Measurements from ENCODE around the gene AHNAK2.

Gene AHNAK2

GRCh38 chr14:104937694-104938365 lies 40.3 kb downstream of the AHNAK2 start:
- no peak for DNase-seq (ENCODE audit: low spot score)

DNA sequence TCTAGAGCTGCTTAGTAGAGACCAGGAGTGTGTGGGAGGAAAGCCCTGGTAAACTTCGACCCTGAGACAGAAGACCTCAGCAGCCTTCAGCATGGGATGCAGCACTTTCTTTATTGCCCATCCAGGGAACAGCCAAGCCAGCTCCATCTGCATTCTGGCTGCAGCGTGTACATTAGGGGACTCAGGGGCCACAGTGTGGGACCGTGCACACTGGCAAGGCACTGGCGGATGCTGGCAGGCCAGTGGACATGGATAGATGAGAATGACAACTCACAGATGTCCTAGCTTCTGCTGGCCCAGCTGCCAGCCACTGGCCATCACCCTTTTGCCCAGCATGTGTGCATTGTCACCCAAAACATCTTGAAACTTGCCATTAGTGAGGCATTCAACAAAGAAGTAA lies 41.0 kb downstream of the AHNAK2 start:
- DNase-seq (ENCODE audit: low spot score) = no peak

- no peak for DNase-seq (ENCODE audit: low spot score)
Observed at GRCh38 chr14:104936361-104937155, 41.6 kb downstream of the AHNAK2 start.

DNA sequence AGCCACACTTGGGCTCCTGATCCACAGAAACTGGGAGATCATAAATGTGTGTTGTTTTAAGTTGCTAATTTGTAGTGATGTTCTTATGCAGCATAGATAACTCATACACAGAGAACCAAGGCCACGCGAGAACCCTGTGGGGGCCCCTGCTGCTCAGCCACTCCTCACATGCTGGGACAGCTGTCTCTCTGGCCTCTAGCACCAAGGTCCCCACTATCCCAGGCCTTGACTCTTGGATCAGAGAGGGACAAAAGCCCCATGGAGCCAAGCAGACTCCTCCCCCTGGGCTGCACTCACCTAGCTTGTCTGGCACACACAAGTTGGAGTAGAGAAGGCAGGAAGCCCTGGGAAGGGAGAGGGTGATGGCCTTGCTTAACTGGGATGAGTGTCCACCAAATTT lies 42.2 kb downstream of the AHNAK2 start:
- DNase-seq (ENCODE audit: low spot score) = no peak

DNA sequence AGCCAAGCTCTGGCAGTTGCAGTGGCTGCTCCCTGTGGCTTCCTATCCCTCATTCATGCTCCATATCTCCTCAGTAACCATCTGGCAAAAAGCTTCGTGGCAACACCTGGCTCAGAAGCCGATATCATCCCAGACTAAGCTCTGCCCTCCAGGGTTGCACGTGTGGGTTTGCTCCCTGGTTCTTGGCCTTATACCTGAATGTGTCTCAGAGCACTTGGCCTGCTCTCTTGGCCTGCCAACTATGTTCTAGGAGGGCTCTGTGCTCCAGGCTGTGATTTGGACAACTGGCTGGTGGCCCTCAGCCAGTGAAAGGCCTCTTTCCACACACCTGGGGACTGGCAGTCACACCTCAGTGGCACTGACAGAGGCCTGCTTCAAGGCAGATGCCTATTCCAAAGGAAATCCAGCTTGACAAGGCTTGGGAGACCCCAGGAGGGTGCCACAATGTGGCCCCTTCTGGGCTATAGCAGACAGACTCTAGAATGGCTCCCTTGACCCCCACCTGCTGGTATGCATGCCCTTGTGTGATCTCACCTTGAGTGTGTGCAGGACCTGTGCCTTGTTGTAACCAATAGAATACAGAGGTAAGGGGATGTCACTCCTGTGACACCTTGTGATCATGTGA lies 43.0 kb downstream of the AHNAK2 start:
- DNase-seq (ENCODE audit: low spot score) = no peak

DNA sequence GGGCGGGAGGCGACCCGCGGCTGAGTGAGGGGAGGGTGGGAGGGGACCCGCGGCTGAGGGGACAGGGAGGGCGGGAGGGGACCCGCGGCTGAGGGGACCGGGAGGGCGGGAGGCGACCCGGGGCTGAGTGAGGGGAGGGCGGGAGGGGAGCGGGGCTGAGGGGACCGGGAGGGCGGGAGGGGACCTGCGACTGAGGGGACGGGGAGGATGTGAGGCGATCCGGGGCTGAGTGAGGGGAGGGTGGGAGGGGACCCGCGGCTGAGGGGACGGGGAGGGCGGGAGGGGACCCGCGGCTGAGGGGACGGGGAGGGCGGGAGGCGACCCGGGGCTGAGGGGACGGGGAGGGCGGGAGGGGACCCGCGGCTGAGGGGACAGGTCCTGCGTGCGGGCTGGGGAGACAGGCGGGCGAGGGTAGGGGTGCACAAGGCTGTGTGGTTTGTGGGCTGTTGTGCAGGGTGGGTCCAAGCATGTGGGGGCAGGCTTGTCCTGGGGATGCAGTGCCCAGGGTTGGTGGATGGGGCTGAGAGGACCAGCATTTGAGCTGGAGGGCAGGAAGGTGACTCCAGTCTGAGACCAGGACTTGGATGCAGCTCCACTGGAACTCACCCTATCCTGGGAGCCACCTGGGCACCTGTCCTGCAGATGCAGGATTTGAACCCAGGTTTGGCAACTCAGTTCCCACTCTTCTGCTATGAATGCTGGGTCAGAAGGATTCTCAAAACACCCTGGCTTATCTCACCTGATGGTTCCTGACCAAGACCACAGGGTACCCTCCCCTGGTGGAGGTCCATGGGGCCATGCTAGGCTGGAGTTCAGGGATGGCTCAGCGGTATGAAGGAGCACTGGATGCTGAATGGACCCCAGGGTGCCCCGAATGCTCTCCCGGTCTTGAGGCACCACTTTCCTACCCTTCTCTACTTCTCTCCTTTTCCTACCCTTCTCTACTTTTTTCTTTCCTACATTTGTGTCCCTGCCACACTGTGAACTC lies 44.1 kb downstream of the AHNAK2 start:
- no peak for DNase-seq (ENCODE audit: low spot score)

DNA sequence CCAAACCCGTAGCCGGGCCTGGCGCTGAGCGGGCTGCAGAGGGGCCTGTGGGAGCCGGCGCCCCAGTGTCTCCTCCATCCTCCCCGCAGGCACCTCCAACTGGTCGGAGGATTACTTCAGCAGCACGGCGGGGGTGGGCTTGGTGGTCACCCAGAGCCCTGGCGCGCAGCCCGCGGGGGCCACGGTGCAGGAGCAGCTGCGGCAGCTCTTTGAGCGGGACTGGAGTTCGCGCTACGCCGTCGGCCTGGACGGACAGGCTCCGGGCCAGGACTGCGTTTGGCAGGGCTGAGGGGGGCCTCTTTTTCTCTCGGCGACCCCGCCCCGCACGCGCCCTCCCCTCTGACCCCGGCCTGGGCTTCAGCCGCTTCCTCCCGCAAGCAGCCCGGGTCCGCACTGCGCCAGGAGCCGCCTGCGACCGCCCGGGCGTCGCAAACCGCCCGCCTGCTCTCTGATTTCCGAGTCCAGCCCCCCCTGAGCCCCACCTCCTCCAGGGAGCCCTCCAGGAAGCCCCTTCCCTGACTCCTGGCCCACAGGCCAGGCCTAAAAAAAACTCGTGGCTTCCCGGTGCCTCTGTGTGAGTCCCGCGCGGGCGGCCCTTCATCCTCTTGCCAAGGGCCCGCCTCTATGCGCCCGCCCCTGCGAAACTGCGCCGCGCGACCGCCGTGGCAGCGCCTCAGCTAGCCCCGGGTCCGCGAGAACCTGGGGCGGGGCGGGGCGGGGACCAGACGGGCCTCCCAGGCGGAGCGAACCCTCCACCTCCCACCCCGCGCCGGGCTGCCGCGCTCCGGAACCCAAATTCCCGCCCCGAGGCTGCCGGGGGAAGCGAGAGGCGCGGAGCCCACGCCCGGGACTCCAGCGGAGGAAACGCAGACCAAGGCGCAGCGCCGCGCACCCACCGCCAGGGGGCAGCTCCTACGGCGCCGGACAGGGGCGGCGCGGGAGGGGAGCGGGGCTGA lies 45.2 kb downstream of the AHNAK2 start:
- DNase-seq (ENCODE audit: low spot score) = peak; percentile 60

DNA sequence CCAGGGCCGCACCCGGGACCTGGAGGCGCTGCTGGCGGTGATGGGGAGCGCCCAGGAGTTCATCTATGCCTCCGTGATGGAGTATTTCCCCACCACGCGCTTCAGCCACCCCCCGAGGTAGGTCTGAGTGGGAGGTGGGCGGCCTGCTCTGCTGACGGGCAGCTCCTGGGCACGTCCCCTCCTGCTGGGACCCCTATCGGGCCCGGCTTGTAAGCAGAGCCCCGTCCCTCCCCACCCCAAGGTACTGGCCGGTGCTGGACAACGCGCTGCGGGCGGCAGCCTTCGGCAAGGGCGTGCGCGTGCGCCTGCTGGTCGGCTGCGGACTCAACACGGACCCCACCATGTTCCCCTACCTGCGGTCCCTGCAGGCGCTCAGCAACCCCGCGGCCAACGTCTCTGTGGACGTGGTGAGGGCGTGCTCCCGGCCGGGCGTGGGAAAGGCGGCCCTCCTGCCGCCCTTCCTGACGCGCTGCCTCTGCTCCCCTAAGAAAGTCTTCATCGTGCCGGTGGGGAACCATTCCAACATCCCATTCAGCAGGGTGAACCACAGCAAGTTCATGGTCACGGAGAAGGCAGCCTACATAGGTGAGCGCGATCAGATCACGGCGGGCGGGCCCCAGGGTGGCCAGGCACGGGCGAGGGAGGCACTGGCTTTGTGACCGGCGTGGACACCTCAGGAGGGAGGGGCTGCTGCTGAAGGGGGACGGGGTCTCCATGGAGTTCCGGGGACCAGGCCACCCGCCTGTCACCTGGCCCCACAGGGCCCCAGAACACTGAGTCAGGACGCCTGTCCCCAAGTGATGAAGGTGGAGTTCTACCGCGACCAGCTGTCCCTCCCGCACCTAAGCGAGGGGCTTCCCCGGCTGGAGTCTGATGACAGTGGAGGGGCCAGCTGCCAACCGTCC lies 46.2 kb downstream of the AHNAK2 start:
- DNase-seq (ENCODE audit: low spot score) = no peak

DNA sequence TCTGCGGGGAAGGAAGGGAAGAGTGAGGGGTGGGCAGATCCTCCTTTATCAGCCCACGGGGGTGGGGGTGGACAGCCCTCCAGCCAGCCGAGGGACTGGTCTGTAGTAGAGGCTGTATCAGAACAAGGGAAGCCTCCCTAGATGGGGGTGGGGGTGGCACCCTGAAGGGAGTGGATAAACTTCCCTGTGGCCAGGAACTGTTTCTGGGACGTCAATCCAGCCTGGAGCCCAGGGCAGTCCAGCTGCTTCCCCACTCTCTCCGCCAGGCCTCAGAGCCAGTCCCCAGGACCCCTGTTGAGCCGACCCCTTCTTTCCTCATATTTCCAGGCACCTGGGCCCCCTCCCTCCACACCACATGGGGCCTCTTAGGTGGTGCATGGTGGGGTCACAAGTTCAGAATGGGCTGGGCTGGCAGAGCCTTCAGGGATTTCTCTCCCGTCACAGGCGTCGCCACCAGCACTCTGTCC lies 46.8 kb downstream of the AHNAK2 start:
- no peak for DNase-seq (ENCODE audit: low spot score)

DNA sequence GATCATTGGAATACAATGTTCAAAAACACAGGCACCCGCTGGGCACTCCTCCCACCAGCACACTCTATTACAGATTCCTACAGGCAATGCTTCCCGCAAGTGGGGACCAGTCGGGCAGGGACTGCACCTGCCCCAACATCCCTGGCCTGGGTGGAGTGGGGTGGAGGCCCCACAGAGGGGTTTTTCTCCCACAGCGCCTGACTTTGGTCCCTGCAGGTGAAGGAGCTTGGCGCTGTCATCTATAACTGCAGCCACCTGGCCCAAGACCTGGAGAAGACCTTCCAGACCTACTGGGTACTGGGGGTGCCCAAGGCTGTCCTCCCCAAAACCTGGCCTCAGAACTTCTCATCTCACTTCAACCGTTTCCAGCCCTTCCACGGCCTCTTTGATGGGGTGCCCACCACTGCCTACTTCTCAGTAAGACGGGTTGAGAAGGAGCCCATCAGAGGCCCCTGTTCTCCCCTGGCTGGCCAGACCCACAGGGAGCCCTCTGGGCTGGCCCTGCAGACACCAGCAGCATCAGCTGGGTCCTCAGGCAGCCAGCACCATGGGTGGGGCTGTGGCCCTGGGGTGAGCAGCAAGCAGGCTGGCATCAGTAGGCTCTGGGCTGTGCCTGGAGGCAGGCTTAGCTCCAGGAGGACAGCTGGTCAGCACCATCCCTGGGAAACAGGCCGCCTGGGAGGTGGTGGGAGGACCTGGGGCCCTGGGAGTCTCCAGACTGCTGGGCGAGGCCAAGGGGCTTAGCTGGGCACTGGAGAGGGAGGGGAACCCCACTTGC lies 47.5 kb downstream of the AHNAK2 start:
- DNase-seq (ENCODE audit: low spot score) = no peak

- DNase-seq (ENCODE audit: low spot score) = no peak
Observed at GRCh38 chr14:104929268-104930230, 48.6 kb downstream of the AHNAK2 start.

- DNase-seq (ENCODE audit: low spot score) = no peak
Observed at GRCh38 chr14:104928391-104929133, 49.6 kb downstream of the AHNAK2 start.

GRCh38 chr14:104927901-104928300 lies 50.3 kb downstream of the AHNAK2 start:
- DNase-seq (ENCODE audit: low spot score) = no peak

GRCh38 chr14:104927432-104927816 lies 50.8 kb downstream of the AHNAK2 start:
- no peak for DNase-seq (ENCODE audit: low spot score)

- DNase-seq (ENCODE audit: low spot score) = no peak
Observed at GRCh38 chr14:104926619-104927431, 51.3 kb downstream of the AHNAK2 start.
